Activated CD8-positive, alpha-beta memory T cell treated with anti-CD3 and anti-CD28 coated beads, Interleukin-2, amount 50 U/mL, for 24 hours (primary cell): ENCODE measurements around the gene SUN5.

Experiments used
- DNase-seq: peaks from one replicate; pipeline ENCODE4 v3.0.0-alpha.2; 2020; ENCODE audit errors: extremely low read depth

The SUN5 gene

DNA sequence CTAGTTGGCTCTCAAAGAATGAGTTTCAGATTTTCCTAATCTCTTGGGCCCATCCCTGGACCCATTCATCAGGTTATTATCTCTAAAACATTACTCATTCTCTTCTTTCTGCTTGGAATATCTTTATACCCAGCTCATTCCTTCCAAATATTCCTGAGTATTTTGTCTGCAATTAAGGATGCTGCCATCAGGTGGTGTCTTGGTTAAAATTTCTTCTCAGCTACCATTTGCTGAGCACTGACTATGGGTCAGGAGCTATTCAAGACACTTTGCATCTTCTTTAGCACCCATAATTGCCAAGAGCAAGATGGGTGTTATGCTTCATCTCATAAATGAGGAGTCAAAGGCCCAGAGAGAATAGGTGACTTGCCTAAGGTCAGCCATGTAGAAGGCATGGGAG lies 8.4 kb downstream of the SUN5 start:
- no peak for DNase-seq

DNA sequence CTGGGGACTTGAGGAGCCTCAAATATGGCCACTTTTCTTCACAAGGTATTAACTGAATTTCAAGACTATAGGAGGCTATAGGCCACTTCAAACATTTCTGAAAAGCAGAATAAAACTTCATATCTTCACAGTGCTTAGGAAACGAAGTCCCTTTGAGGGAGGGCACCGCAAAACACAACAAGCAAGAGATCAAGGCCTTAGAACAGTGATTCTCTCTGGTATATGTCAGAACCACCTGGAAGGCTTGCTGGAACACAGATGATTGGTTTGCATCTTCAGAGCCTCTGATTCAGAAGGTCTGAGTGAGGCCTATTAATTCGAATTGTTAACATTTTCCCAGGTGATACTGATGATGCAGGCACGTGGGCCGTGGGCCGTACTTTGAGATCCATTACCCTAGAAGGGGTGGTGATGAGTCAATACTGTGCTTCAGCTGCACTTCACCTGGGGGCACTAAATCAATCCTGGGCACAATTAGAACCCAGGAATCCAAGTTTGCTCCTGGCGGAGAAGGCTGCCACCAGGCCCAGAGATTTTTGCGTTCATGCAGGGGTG lies 10.7 kb downstream of the SUN5 start:
- no peak for DNase-seq

DNA sequence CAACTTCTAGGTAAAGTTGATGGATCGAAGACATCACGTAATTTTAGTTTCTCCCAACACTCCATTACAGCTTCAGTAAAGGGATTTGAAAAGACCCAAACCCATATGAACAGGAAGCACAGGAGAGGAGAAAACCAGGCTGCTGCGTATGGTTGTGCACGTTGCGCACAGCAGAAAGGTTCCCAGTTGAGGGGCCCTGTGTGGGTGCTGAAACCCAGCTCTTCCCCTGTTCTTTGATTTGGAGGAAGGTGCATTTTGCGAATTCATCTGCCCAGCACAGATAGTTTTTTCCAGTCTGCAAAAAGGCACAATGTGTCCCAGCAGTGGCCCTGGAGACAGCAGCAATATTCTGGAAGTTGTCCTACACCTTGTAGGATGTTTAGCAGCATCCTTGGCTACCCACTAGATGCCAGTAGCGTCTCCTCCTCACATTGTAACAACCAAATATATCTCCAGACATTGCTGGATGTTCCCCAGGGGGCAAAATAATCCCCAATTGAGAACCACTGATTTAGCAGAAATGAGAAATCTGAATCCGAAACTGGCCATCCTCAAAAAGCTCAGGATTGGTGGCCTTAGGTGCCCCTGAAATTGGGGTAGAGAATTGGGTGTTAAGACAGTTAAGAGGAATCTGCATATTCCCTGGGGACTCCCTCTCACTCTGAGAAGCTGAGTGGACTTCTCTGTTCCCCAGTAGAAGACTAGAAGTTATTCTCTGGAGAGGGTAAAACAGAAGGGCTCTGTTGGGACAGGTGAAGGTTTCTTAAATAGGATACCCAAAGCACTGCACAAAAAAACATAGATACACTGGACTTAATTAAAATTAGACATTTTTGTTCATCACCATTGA lies 12.2 kb downstream of the SUN5 start:
- DNase-seq: no peak

DNA sequence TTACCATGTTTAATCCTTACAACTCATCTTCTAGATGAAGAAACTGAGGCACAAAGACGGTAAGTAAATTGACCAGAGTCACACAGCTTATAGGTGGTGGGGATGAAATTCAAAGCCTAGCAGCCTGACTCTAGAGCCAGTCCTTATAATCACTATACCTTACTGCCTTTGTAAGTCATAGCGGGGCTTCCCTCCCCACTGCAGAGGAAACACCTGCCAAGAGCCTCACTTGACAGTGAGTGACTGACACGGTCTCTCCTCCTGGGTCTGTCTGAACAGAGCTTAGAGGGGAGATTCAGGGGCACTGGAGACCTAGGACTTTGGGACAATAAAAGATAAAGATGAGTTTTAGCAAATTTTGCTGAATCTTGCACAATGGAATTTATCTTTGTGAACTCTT lies 12.8 kb downstream of the SUN5 start:
- no peak for DNase-seq

DNA sequence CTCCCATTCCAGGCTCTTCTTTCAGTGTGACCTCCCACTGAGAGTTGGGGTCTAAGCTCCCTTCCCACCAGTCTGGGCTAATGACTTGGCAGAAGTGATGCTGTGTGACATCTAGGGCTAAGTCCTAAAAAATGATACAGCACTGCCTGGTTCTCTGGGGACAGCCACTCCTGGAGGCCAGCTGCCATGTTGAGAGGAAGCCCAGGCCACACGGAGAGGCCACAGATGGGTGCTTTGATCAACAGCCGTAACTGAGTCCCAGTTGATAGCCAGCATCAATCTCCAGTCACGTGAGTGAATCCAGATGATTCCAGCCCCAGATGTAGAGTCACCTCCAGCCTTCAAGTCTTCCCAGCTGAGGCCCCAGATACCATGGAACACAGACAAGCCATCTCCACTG lies 13.8 kb downstream of the SUN5 start:
- DNase-seq: no peak

DNA sequence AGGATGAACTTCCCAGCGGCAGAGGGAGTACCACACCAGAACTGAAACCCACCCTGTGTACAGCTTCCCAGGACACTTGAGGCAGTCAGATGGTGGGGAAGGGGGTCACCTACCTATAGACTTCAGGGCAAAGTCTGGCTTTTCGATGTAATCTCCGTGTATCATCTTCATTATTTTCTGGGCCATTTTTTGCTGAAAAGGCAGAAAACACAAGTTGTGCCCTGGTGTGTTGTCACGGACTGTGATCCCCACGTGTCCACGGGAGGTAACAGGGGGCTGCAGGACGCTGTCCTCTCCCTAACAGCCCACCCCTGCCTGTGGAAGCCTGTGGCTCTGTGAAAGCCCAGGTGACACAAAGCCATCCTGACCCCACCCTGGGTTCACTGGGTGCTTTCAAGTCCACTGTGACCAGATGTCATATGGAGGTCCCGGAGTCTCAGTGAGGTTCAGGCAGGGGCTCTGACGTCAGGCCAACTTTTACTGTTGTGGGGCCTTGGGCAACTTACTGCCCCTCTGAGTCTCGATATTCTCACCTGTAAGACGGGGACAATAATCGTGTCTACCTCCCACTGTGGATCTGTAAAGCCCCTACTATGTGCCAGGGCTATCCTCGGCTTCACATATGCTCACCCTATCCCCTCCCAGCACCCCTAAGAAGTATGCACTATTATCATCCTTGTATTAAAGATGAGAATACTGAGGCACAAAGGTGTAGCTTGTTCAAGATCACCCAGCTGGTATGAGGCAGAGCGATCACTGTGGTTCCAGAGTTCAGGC lies 14.5 kb downstream of the SUN5 start:
- DNase-seq: no peak

DNA sequence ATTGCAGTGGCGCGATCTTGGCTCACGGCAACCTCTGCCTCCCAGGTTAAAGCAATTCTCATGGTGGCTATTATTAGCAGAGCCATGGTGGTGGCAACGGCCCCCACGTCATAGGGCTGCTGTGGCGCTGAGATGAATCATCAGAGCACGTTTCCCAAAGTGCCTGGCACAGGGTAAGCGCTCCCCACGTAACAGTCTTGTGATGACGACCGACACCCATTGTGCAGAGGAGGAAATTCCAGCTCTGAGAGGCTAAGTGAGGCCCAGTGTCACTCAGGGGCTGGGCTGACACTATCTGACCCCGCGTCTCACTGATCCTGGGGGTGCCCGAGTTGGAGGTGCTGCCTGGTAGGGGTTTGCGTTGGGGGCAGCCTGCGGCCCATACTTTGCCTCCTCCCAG lies 16.2 kb downstream of the SUN5 start:
- DNase-seq: no peak

DNA sequence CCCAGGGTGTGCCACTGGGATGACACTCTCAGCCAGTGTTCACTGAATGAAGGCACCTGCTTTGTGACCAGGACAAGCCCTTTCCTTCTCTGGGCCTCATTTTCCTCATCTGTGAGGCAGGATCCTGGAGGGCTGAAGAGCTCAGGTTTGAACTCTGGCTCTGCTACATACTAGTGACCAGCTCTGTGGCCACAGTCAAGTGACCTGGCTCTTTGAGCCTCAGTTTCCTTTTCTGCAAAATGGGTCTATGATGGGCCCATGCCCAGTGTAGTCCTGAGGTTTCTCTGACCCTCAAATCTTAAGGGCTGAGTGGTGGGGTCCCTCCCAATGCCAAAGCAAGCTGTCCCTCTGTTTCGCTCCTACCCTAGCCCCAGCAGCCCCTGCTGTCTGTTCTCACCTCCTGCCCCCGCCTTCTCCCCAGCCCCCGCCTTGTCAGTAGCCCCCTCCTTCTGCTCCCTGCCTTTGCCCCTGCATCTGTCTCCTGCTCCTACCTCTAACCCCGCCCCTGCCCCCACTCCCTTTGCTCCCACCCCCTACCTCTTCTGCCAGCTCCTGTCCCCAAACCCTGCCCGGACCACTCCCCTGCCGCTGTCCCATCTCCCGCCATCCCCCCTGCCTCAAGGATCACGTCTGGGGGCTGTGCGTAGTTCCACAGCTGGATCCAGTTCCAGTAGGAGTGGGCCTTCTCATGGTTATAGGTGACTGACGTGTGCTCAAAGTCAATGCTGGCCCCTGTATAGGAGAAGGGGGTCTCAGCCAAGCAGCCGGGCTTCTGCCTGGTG lies 17.0 kb downstream of the SUN5 start:
- no peak for DNase-seq

DNA sequence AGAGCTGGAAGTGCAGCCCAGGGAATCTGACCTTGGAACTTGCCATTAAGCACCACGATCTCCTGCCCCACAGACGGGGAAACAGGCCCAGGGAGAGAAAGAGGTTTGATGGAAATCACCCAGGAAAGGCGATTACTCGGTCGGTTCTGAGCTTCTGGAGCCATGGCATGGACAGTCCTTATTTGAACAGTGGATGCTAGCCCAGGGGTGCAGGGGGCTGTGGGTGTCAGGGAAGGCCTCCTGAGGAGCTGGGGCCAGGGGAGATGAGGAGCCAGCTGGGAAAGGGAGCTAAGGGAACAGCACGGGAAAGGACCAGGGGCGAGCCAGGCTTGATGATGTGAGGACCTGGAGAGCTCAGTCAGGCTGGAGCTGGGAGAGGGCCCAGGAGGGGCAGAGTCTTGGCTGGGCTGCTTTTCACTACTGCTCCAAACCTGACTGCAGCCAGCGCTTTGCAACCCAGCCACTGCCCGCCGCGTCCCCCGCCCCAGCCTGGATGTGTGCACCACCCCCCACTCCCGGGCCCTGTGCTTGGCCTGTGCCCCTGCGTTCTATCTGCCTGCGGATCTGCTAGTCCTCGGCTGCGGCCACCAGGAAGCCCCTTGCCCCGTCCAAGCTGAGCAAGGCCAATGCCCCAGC lies 17.8 kb downstream of the SUN5 start:
- DNase-seq: no peak

DNA sequence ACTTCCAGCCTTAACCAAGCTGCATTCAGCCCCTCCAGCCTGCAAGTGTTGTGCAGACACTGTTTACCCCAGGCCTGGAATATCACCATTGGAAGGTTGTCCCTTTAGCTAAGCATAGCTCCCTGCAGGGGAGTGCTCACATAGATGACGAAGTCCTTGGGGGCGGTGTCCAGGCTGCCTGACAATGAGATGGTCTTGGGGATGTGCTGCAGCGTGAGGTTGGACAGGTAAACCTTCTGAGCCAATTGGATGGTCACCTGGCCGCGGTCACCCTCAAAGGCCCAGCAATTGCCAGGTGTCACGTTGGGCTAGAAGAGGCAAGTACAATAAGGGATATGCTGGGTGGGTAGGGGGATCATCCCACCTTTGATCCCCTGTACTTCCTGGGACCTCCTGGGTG lies 18.6 kb downstream of the SUN5 start:
- DNase-seq: no peak

DNA sequence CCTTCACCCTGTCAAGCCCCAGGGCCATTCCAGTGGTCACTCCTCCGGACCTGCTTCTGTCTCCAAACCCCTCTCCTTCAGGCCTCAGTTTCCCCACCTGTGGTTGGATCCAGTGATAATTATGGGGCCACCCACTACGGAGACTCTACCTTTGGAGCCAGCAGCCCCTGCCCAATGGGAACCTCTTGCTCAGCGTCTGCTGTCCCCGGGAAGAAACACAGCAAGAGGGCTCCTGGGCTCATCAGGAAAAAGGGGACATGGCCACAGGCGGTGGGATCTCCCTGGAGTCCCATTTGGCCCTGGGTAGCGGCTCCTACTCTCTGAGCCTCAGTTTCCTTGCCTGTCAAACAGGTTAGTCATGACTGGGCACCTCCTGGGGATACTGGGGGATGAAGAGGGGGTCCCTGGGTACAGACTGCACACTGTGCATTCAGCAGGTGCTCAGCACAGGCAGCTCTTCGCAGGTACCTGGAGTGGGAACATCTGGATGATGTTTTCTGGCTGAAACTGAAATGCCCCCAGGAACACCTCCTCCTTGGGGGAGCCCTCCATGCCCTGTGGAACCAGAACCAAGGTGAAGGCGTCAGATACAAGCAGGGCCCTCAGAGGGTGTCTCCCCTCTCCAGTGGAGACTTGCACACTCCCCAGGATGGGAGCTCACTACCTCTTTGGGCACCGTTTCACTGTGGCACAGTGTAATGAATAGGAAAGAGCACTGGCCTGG lies 19.4 kb downstream of the SUN5 start:
- DNase-seq: no peak

DNA sequence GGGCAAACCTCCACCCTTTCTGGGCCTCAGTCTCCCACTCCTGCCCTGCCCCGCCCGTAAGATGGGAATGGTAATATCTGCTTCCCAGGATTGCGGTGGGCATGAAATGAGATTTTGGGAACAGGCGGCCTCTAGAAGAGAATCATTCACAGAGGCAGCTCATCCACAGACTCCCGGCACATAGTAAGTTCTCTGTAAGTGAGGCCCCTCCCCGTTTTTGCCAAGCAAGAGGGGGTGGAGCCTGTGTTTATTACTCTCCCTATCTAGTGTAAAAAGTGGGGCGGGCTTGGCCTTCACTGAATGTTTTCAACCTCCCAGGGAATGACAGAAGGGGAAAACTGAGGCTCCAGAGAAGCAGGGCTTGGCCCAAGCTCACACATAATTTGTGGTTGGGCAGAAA lies 20.0 kb downstream of the SUN5 start:
- DNase-seq: no peak

DNA sequence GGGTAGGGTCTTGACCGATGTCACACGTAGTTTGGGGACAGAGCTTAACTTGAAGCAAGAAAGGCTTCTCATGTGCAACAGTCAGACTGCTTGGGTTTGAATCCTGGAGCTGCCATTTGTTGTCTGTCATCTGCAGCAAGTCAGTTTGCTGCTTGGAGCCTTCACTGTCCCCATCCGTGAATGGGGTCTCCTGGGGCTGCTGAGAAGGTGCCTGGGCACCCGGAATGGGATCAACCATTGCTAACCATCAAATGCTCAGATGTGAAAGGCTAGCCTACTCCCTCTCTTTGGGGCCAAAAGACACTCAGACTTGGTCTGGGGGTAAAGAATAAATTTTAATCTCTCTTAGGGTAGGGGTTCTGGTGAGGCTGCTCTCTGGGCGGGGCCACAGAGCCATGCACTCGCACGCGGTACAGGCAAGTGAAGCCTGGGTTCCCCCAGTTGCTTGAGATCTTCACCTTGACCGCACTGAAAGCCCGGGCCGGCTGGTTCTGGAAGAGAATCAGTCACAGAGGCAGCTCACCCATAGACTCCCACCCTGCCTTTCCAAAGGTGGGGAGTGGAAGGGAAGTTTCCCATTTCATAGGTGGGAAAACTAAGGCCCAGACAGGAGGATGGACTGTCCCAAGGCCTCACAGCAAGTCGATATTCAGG lies 20.6 kb downstream of the SUN5 start:
- DNase-seq: no peak

DNA sequence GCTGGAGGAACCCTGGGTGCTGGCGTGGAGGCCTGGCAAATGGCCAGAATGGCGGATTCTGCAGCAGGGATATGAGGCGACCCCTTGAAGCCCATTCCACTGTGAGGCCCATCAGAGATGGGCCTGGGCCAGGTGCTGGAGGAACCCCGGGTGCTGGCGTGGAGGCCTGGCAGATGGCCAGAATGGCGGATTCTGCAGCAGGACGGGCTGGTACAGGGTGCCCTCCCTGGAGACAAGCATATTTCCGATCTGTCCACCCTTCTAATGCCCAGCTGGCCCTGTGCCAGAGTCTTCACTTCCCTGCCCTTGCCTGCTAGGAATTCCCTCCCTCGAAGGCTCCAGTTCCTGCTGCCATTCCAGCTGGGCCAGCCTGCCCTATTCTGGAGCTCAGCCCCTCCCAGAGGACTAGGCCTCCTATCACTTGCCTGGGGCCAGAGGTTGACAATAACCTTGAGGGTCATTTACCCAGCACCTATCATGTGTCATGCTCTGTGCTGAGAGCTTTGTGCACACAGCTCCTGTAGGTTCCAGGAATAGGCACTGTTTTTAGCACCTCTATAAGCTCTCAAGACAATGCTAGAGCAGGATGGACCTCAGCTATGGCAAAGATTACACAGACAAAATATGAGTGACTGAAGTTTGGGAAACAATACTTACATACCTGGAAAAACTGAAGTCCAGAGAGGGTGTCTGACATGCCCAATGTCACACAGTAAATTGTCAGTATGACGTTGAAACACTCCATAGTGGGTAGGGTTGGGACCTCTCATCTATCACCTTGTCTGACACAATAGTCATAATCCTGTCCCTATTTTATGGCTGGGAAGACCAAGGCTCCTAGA lies 21.4 kb downstream of the SUN5 start:
- DNase-seq: no peak

DNA sequence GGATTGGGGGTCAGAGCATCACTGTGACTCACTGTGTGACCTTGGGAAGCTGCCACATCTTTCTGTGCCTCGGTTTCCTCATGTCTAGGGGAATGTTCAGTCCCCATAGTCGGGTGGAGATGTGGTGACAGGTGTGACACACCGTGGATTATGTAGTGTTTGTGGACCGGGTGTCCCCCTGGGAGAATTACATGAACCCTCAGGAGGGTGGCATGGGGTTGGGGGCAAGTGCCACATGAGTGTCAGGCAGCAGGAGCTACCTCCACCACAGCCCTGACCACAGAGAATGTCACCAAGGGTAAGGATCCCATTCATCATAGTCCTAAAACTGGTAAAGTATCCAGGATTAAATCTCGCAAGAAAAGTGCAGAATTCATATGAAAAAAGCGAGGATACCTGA lies 23.2 kb downstream of the SUN5 start:
- DNase-seq: no peak

DNA sequence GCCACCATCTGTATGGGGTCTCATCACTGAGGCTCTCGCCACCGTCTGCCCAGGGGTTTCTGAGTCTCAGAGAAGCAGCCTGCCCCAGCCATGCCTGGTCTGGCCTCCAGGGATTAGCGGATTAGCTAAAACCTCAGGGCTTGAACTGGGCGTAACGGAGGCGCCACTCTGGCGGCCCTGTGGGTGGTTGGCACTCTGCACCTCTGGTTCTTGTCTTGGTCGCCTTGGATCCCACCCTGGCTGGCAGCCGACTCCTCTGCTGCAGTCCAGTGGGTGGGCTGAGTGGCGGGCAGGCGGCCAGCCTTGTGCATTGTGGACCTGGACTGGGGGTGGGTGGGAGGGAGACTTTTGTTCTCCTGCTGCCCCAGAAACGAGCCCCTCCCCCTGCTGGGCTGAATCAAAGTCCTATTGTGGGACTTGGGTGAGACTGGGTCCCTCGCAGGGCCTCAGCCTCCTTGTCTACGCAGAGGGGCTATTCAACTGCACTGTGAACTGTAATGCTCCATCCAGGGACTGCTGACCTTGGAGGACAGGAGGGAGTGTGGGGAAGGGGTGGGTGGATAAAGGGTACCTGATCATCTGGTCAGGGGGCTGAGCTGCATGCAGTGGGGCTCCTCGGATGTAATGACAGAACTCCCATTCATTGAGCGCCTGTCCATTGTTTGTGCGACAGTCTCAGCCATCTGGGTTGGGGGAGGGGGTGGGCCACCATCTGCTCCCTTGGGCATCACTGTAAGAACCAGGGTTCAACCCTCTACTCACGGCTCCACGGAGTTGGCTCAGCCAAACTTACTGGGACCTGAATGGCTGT lies 23.9 kb downstream of the SUN5 start:
- no peak for DNase-seq

DNA sequence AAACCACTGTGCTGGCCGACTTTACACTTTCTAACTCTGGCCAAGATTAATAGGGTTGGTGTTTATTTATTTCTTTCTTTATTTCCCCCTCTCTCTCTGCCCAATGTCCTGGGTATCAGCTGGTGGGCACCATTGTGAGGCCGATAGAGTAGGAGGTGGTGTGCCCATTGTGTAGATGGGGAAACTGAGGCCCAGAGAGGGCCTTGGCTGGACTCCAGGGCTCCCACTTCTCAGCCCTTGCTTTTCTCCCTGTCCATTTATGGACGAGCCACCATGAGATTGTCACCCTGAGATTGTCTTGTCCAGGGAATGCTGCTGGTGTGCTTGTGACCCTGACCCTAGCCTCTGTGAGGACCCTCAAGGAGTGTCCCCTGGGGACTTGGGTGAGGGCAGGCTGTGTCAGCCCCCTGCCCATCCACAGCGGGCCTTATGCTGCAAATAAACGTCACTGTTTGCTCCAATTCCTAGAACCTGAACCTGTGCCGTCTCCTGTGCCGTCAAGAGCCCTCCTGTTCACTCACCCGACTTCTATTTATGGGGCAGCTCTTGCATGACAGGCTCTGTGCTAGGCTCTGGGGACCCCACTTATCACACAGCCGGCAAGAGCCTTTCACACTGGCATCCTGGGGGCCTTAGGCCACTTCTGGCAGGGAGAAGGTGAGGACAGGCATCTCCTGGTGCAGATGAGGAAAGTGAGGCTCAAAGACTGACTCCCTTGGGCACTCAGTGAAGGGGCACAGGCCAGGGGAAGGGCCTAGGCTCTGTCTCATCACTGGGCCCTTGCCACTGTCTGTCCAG lies 24.8 kb downstream of the SUN5 start:
- DNase-seq: no peak

DNA sequence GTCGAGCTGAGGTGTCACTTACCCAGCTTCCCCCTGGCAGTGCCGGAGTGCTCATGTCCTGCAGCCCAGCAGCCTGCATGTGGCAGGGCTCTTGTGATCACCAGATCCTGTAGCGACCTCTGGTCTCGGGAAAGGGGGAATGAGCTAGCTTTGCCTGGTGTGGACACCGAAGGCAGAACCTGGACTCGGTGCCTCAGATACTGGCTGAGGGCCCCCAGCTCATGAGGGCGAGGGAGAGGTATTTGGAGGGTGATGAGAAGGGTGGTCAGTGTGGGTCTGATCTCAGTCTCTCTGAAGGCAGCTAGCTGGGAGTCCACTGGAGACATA lies 26.3 kb downstream of the SUN5 start:
- no peak for DNase-seq
